ENCODE data around the gene CCDC80. TPM values are rescaled to one million over a fixed set of nuclear protein-coding genes. Genes with fewer than 3 reads are reported as not detected.

The CCDC80 gene, protein sequence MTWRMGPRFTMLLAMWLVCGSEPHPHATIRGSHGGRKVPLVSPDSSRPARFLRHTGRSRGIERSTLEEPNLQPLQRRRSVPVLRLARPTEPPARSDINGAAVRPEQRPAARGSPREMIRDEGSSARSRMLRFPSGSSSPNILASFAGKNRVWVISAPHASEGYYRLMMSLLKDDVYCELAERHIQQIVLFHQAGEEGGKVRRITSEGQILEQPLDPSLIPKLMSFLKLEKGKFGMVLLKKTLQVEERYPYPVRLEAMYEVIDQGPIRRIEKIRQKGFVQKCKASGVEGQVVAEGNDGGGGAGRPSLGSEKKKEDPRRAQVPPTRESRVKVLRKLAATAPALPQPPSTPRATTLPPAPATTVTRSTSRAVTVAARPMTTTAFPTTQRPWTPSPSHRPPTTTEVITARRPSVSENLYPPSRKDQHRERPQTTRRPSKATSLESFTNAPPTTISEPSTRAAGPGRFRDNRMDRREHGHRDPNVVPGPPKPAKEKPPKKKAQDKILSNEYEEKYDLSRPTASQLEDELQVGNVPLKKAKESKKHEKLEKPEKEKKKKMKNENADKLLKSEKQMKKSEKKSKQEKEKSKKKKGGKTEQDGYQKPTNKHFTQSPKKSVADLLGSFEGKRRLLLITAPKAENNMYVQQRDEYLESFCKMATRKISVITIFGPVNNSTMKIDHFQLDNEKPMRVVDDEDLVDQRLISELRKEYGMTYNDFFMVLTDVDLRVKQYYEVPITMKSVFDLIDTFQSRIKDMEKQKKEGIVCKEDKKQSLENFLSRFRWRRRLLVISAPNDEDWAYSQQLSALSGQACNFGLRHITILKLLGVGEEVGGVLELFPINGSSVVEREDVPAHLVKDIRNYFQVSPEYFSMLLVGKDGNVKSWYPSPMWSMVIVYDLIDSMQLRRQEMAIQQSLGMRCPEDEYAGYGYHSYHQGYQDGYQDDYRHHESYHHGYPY
- total RNA-seq: 10 to 100 TPM in 3 of 4 donors, 1 to 10 TPM in 1; 7.4 to 53.3 (median 10.6) TPM

DNA sequence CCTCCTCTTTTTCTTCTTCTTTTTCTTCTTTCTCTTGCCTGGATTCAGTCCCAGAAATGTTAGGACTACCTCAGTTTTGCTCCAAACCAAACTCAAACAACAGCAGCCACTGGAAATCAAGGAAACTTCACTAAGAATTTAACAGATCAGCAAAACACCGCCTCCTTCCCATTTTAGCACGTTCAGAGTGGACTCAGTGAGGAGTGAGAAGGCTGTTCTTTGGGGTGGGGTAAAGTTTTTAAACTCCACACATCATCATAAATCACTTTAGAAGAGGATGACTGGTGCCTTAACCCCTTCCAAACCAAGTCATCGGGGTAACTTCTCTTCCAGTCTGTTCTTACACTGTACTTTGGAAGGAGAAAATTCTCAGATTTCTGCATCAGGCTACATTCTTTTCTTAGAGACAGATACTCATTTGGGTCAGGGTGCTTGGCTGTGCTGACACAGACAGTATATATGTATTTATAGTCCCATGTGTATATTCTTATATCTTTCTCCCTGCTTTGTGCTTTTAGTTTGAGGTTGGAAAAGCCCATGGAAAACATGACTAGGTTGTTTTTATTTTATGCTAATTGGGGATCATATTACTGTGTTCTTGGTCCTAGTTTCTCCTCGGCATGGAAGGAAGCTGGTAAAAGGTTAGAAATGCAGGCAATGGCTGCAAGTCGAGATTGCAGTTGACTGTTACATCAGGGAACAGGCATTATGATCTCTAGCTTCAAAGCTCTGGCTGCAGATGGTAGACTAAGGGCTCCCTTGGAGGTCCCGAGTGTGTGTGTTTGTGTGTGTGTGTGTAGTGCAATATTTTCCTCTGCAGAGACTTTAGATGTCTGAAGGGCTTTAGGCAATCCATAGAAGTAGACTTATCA, at the start of gene CCDC80:
CCDC80 (minus strand) TSS at position 214 of the 872 bp plus-strand sequence. CDS start 1,238 bp downstream, outside the sequence.
- TF ChIP-seq, protein P1, sequence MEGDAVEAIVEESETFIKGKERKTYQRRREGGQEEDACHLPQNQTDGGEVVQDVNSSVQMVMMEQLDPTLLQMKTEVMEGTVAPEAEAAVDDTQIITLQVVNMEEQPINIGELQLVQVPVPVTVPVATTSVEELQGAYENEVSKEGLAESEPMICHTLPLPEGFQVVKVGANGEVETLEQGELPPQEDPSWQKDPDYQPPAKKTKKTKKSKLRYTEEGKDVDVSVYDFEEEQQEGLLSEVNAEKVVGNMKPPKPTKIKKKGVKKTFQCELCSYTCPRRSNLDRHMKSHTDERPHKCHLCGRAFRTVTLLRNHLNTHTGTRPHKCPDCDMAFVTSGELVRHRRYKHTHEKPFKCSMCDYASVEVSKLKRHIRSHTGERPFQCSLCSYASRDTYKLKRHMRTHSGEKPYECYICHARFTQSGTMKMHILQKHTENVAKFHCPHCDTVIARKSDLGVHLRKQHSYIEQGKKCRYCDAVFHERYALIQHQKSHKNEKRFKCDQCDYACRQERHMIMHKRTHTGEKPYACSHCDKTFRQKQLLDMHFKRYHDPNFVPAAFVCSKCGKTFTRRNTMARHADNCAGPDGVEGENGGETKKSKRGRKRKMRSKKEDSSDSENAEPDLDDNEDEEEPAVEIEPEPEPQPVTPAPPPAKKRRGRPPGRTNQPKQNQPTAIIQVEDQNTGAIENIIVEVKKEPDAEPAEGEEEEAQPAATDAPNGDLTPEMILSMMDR (IDR thresholded peaks at IDR 0.05): no peak
- TF ChIP-seq POLR2A (IDR thresholded peaks at IDR 0.05): no peak
- intact Hi-C loops (cut with DNase I; ENCODE audit: low total_unique reads): loop anchor here (5.0 to 10.0 kb wide), 2 partner anchors 174 to 336 kb away; partner anchors contain the start of gene CD200R1
- DNase-seq (ENCODE audit: low spot score in 2 of 2): no peak
- 5 to 6% methylated on average over 6 of the region's 6 CpGs for WGBS, 2 donors
- peak within 1 kb of the TSS; percentile 8 for H3K4me3 ChIP-seq (ENCODE audit: low read depth, poor library complexity, severe bottlenecking)

DNA sequence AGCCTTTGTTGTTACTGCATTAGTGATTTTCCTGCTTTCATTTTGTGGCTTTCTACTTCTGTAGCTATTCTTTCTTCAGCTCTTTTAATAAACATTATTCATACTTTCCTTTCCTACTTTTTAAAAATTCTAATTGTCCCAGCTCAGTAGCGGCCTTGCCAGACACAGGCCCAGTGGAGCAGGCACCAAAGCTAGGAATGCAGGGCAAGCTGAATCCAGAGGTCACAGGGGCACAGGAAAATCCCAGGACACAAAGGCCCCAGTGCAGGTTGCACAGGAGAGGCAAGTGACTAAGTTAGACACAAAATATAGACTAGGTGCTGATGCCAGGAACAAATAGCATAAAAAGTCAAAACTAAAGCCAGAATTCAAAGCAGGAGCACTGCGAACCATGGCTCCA, 49.0 kb upstream of the CCDC80 start:
- no peak overlapping the region for H3K4me3 ChIP-seq (ENCODE audit: low read depth, poor library complexity, severe bottlenecking)
- WGBS, 2 donors: 88 to 94% methylated on average over 2 of the region's 2 CpGs
- no peak for DNase-seq (ENCODE audit: low spot score in 2 of 2)
- intact Hi-C loops (cut with DNase I; ENCODE audit: low total_unique reads): no loop called here
- TF ChIP-seq POLR2A (IDR thresholded peaks at IDR 0.05): no peak
- TF ChIP-seq, protein P1 (IDR thresholded peaks at IDR 0.05): no peak

DNA sequence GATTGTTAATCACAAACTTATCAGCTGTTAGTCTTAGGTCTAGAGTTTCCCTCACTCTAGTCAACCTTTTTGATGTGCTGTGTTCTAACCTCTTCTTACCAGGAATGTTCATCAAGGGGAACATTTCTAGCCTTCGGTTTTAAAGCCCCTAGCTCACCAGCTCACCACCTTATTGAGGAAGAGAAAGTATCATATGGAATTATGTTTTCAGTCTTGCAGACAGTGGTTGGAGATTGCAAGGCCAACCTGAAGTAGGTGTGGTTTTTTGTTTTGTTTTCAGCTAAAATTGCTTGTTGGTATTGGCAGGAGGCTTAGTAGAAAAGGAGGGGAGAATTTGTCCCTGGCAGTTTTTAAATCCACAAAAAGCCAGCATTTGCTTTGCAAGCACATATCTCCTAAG, 48.4 kb upstream of the CCDC80 start:
- DNase-seq (ENCODE audit: low spot score in 2 of 2): no peak
- intact Hi-C loops (cut with DNase I; ENCODE audit: low total_unique reads): no loop called here
- TF ChIP-seq POLR2A (IDR thresholded peaks at IDR 0.05): no peak
- TF ChIP-seq, protein P1 (IDR thresholded peaks at IDR 0.05): no peak
- 53 to 55% methylated on average over 1 of the region's 1 CpG for WGBS, 2 donors
- no peak overlapping the region for H3K4me3 ChIP-seq (ENCODE audit: low read depth, poor library complexity, severe bottlenecking)

DNA sequence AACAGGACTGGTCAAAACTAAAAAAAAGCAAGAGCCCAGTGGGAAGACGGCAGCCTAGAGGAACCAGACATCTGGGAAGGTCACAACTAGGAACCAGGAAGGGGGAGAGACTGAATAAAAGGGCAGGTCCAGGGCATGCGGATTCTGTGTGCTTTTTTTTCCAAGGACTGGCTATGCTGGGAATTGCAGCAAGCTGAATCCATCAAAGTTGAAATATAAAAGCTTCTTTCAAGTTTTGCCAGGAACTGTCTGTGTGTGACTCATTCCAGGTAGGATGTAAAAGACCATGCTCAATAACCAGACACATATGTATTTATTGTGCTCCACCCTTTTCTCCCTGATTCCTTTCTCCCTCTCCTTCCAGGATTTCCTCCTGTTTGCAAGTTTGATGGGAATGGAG, 47.9 kb upstream of the CCDC80 start:
- no peak for DNase-seq (ENCODE audit: low spot score in 2 of 2)
- H3K4me3 ChIP-seq (ENCODE audit: low read depth, poor library complexity, severe bottlenecking): no peak overlapping the region
- TF ChIP-seq POLR2A (IDR thresholded peaks at IDR 0.05): no peak
- TF ChIP-seq, protein P1 (IDR thresholded peaks at IDR 0.05): no peak
- intact Hi-C loops (cut with DNase I; ENCODE audit: low total_unique reads): no loop called here
- 53% methylated on average over 2 of the region's 2 CpGs for WGBS, 2 donors

Data from lower leg skin (tissue), 4 donors.